ENCODE data around the gene SNU13. TPM values are rescaled to one million over a fixed set of nuclear protein-coding genes. Genes with fewer than 3 reads are reported as not detected.
"Not testable (repeated sequence)": the region's sequence is repeated elsewhere in the genome, so short reads cannot be mapped to it uniquely, and the experiment has no call there.

Gene SNU13
- polyA plus RNA-seq (192 and 203 TPM in 2 replicates), polyA minus RNA-seq (81.3 and 95.5 TPM in 2 replicates)

DNA sequence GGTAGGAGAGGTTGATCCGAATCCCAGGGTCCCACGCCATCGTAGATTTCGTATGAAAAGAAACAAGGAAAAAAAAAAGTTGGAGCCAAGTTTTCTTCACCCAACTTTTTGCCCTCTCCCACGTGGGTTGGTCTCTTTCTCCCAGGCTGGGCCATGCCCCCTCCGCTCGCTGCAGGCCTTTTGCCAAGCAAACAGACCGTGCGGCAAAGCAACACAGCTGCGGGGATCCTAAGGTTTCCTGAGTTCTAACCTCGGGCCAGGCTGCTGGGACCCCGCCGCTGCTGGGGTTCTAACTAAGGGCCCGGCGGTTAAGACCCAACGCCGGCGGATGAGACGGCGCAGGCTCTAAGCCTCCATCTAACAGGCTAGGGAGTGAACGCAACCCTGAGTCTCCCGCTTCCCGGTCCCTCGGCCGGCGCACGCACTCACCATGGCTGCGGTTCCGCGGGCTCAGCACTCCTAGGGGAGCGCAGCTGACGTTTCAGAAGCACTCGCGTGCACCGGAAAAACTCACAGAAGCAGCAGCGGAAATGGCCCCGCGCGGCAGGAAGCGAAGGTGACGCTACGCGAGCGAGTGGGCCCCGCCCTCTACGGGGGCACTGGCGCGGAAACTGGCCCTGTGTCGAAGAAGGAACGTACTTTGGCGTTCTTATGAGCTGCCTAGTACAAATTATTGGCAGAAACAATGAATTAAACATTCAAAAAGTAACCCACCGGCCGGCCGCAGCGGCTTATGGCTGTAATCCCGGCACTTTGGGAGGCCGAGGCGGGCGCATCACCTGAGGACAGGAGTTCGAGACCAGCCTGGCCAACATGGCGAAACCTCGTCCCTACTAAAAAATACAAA lies at the start of gene SNU13:
SNU13 (minus strand) TSS at position 503 of the 847 bp plus-strand sequence; CDS start at position 432, 71 bp downstream.
- no peaks in the 10 kb centered on the region for H3K36me3 ChIP-seq (ENCODE audit: insufficient read depth, low read length)
- H3K9ac ChIP-seq (ENCODE audit: low read length), result peak within 1 kb of the TSS; percentile 69
- no peaks in the 10 kb centered on the region for H3K27me3 ChIP-seq (ENCODE audit: insufficient read depth, low read depth, low read length)
- H2AFZ ChIP-seq (ENCODE audit: low read depth, low read length), result peak within 1 kb of the TSS; percentile 93
- H4K20me1 ChIP-seq (ENCODE audit: insufficient read depth), result no peaks in the 10 kb centered on the region
- no peaks in the 10 kb centered on the region for H3K9me3 ChIP-seq (ENCODE audit: low read length)
- peaks cover 11% of the 10 kb centered on the region for H3K79me2 ChIP-seq (replicated peaks; ENCODE audit: insufficient read depth, low read length)
- peak within 1 kb of the TSS; percentile 87 for H3K4me3 ChIP-seq (ENCODE audit: low read length)
- H3K27ac ChIP-seq (ENCODE audit: low read length), result peak within 1 kb of the TSS; percentile 81
- no peaks in the 10 kb centered on the region for H3F3A ChIP-seq (ENCODE audit: insufficient read depth, low read length, poor library complexity, severe bottlenecking)
- peak within 1 kb of the TSS; percentile 72 for H3K4me2 ChIP-seq (ENCODE audit: low read length)
- TF ChIP-seq, protein P1, sequence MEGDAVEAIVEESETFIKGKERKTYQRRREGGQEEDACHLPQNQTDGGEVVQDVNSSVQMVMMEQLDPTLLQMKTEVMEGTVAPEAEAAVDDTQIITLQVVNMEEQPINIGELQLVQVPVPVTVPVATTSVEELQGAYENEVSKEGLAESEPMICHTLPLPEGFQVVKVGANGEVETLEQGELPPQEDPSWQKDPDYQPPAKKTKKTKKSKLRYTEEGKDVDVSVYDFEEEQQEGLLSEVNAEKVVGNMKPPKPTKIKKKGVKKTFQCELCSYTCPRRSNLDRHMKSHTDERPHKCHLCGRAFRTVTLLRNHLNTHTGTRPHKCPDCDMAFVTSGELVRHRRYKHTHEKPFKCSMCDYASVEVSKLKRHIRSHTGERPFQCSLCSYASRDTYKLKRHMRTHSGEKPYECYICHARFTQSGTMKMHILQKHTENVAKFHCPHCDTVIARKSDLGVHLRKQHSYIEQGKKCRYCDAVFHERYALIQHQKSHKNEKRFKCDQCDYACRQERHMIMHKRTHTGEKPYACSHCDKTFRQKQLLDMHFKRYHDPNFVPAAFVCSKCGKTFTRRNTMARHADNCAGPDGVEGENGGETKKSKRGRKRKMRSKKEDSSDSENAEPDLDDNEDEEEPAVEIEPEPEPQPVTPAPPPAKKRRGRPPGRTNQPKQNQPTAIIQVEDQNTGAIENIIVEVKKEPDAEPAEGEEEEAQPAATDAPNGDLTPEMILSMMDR (IDR thresholded peaks at IDR 0.05; ENCODE audit: poor library complexity, severe bottlenecking), result peak; percentile 46
- TF ChIP-seq EP300 (conservative IDR thresholded peaks at IDR 0.05; ENCODE audit: poor library complexity, severe bottlenecking), result peak; percentile 35
- TF ChIP-seq, protein P2, sequence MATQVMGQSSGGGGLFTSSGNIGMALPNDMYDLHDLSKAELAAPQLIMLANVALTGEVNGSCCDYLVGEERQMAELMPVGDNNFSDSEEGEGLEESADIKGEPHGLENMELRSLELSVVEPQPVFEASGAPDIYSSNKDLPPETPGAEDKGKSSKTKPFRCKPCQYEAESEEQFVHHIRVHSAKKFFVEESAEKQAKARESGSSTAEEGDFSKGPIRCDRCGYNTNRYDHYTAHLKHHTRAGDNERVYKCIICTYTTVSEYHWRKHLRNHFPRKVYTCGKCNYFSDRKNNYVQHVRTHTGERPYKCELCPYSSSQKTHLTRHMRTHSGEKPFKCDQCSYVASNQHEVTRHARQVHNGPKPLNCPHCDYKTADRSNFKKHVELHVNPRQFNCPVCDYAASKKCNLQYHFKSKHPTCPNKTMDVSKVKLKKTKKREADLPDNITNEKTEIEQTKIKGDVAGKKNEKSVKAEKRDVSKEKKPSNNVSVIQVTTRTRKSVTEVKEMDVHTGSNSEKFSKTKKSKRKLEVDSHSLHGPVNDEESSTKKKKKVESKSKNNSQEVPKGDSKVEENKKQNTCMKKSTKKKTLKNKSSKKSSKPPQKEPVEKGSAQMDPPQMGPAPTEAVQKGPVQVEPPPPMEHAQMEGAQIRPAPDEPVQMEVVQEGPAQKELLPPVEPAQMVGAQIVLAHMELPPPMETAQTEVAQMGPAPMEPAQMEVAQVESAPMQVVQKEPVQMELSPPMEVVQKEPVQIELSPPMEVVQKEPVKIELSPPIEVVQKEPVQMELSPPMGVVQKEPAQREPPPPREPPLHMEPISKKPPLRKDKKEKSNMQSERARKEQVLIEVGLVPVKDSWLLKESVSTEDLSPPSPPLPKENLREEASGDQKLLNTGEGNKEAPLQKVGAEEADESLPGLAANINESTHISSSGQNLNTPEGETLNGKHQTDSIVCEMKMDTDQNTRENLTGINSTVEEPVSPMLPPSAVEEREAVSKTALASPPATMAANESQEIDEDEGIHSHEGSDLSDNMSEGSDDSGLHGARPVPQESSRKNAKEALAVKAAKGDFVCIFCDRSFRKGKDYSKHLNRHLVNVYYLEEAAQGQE (IDR thresholded peaks at IDR 0.05; ENCODE audit: borderline replicate concordance), result peak; percentile 34
- no peak for TF ChIP-seq TAF1 (IDR thresholded peaks at IDR 0.05; ENCODE audit: low read depth)
- TF ChIP-seq SMC3 (conservative IDR thresholded peaks at IDR 0.05; ENCODE audit: poor library complexity), result peak; percentile 42
- no peak for TF ChIP-seq EZH2 (IDR thresholded peaks at IDR 0.05; ENCODE audit: borderline replicate concordance, insufficient read depth, low read length, poor library complexity, severe bottlenecking)
- peak; percentile 69 for TF ChIP-seq POLR2AphosphoS5 (IDR thresholded peaks at IDR 0.05)
- peak; percentile 37 for TF ChIP-seq RAD21 (conservative IDR thresholded peaks at IDR 0.05)
- peak; percentile 97 for TF ChIP-seq MXI1 (conservative IDR thresholded peaks at IDR 0.05; ENCODE audit: poor library complexity, severe bottlenecking)
- no peaks in the 10 kb centered on the region for H3K9me2 ChIP-seq (ENCODE audit: insufficient read depth, low read length)

DNA sequence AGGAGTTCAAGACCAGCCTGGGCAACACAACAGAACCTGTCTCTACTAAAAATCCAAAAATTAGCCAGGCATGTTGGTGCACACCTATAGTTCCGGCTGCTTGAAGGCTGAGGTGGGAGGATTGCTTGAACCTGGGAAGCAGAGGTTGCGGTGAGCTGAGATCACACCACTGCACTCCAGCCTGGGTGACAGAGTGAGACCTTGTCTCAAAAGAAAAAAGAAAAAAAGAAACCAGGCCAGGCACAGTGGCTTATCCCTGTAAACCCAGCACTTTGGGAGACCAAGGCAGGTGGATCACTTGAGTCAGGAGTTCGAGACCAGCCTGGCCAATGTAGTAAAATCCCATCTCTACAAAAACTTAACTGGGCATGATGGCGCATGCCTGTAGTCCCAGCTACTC lies 44.6 kb upstream of the SNU13 start:
- not testable (repeated sequence) for H3K27ac ChIP-seq (ENCODE audit: low read length); H3K9me2 ChIP-seq (ENCODE audit: insufficient read depth, low read length); H3K4me3 ChIP-seq (ENCODE audit: low read length); H3K4me2 ChIP-seq (ENCODE audit: low read length); H3K9ac ChIP-seq (ENCODE audit: low read length); H2AFZ ChIP-seq (ENCODE audit: low read depth, low read length); H3K36me3 ChIP-seq (ENCODE audit: insufficient read depth, low read length); H3K27me3 ChIP-seq (ENCODE audit: insufficient read depth, low read depth, low read length); H3K79me2 ChIP-seq (replicated peaks; ENCODE audit: insufficient read depth, low read length); H4K20me1 ChIP-seq (ENCODE audit: insufficient read depth); H3F3A ChIP-seq (ENCODE audit: insufficient read depth, low read length, poor library complexity, severe bottlenecking); H3K9me3 ChIP-seq (ENCODE audit: low read length)

Measured in neural cell (in vitro differentiated cells).